MCF 10A (cell line): ENCODE data around the gene SGSH. TPM values are rescaled to one million over a fixed set of nuclear protein-coding genes. Genes with fewer than 3 reads are reported as not detected.

Source experiments
- BruUV-seq: library from RNA; stranded (reverse); fragments of 400-500 nt; replicated peaks from 2 replicates; lab custom pipeline; 2021; lab: Mats Ljungman, UMichigan
- CTCF ChIA-PET: fragments of 300-600 bp; sonication (Branson Sonifier 250); formaldehyde crosslinking; extraction: SDS; loops from one replicate; lab custom pipeline; 2021; ENCODE audit warnings: antibody characterized with exemption, inconsistent platforms; lab: Yijun Ruan, JAX
- POLR2A ChIA-PET: fragments of 300-600, 350-650 bp; sonication (Branson Sonifier 250); formaldehyde crosslinking; extraction: SDS; loops from one replicate; lab custom pipeline; 2020; ENCODE audit warnings: antibody characterized with exemption, inconsistent platforms; lab: Yijun Ruan, JAX
- DNase-seq: peaks from one replicate; pipeline ENCODE4 v3.0.0-alpha.2; 2018; ENCODE audit not compliant: unreplicated experiment
- H3K27ac Mint-ChIP-seq: one replicate; pipeline ENCODE4 v1.8.0; 2022; ENCODE audit warnings: mild to moderate bottlenecking, low read depth, mixed read lengths; ENCODE audit not compliant: unreplicated experiment
- H3K27me3 Mint-ChIP-seq: one replicate; pipeline ENCODE4 v1.8.0; 2022; ENCODE audit warnings: mixed read lengths; ENCODE audit not compliant: insufficient read depth, unreplicated experiment
- H3K36me3 Mint-ChIP-seq: one replicate; pipeline ENCODE4 v1.8.0; 2022; ENCODE audit warnings: mild to moderate bottlenecking, moderate library complexity, mixed read lengths; ENCODE audit not compliant: insufficient read depth, unreplicated experiment
- H3K4me1 Mint-ChIP-seq: one replicate; pipeline ENCODE4 v1.8.0; 2022; ENCODE audit warnings: mixed read lengths; ENCODE audit not compliant: insufficient read depth, unreplicated experiment
- H3K4me3 Mint-ChIP-seq: one replicate; pipeline ENCODE4 v1.8.0; 2022; ENCODE audit warnings: mild to moderate bottlenecking, moderate library complexity, mixed read lengths; ENCODE audit not compliant: unreplicated experiment
- H3K9me3 Mint-ChIP-seq: one replicate; pipeline ENCODE4 v1.8.0; 2022; ENCODE audit warnings: mixed read lengths; ENCODE audit not compliant: unreplicated experiment
- intact Hi-C: fragments of 100-400 bp; cut with micrococcal nuclease; formaldehyde crosslinking; loops from 2 replicates; pipeline ENCODE4 v1.14.1; 2022
- total RNA-seq: library from RNA; stranded (reverse); gene quantifications from 2 replicates; pipeline ENCODE4 v1.2.3, GENCODE V29; 2022
- TF ChIP-seq, protein P1 (sequence below): fragments of 200-600 bp; IDR thresholded peaks from one replicate; pipeline ENCODE4 v1.8.0; 2022; ENCODE audit warnings: antibody characterized with exemption, mild to moderate bottlenecking; ENCODE audit not compliant: unreplicated experiment

SGSH gene
- total RNA-seq, 1 experiment from 2014 or later, result 42.0 TPM

DNA sequence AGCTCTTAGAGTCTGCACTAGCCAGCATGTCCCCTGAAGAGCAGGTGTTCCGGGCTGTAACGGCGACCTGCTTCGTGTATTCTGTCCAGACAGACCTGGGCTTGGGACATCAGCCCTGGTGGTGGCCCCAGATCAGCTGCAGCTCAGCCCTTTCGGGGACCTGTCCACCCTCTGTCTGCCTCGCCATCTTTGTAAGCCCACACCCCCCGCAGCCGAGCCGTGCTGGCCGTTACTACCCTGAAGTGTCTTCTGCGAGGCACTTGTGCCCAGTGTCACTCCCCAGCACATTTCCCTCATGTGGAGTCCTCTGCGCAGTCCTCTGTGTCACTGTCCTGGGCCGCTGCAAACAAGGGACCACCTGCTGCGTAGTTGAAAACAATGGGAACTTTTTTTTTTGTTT, 39.9 kb downstream of the SGSH start:
- POLR2A ChIA-PET, result no interaction called here

DNA sequence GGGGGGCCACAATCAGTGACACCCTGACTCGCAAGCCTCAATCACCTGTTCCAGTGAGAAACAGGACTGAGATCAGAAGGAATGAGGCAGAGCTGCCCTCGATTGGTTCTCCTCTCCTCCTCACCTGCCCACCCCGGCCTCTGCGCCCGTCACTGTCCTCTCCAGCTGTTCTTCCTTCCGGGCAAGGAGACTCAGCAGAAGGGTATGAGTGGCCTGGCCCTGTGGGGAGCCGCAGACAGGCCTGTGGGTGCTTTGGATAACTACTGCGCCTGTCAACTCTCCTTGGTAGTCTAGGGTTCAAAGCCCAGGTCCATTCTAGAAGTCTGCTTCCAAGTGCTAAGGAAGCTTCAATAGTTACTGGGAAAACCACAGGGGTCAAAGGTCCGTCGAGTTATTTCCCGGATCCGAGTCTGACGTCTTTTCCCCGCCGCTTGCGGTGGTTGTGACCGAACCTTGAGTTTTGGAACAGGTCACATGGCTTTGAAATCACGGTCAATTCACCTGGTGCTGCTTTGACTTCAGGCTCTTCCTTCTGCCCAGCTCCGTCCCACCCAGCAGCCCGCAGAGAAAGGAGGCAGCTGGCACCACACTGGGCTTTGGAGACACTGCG, 42.0 kb downstream of the SGSH start:
- H3K4me3 Mint-ChIP-seq, result no peak overlapping the region
- no TSS peak for BruUV-seq
- intact Hi-C loops, result no loop called here
- no peaks in the 10 kb centered on the region for H3K36me3 Mint-ChIP-seq
- DNase-seq, result no peak
- H3K9me3 Mint-ChIP-seq, result no peaks in the 10 kb centered on the region
- POLR2A ChIA-PET, result no interaction called here
- CTCF ChIA-PET, result no interaction called here
- TF ChIP-seq, protein P1, sequence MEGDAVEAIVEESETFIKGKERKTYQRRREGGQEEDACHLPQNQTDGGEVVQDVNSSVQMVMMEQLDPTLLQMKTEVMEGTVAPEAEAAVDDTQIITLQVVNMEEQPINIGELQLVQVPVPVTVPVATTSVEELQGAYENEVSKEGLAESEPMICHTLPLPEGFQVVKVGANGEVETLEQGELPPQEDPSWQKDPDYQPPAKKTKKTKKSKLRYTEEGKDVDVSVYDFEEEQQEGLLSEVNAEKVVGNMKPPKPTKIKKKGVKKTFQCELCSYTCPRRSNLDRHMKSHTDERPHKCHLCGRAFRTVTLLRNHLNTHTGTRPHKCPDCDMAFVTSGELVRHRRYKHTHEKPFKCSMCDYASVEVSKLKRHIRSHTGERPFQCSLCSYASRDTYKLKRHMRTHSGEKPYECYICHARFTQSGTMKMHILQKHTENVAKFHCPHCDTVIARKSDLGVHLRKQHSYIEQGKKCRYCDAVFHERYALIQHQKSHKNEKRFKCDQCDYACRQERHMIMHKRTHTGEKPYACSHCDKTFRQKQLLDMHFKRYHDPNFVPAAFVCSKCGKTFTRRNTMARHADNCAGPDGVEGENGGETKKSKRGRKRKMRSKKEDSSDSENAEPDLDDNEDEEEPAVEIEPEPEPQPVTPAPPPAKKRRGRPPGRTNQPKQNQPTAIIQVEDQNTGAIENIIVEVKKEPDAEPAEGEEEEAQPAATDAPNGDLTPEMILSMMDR, result no peak
- no peak overlapping the region for H3K27ac Mint-ChIP-seq
- H3K27me3 Mint-ChIP-seq, result peaks cover 17% of the 10 kb centered on the region
- peaks cover 4% of the 10 kb centered on the region for H3K4me1 Mint-ChIP-seq

More for the DNA sequence above, 39.9 kb downstream of the SGSH start:
- Mint-ChIP-seq H3K27ac (no peak overlapping the region), H3K36me3 (no peaks in the 10 kb centered on the region), H3K27me3 (peaks cover 17% of the 10 kb centered on the region), H3K9me3 (no peaks in the 10 kb centered on the region), H3K4me1 (peaks cover 4% of the 10 kb centered on the region), H3K4me3 (no peak overlapping the region)
- no peak for DNase-seq
- intact Hi-C loops, result no loop called here
- BruUV-seq, result no TSS peak
- CTCF ChIA-PET, result no interaction called here
- TF ChIP-seq, protein P1, result no peak

DNA sequence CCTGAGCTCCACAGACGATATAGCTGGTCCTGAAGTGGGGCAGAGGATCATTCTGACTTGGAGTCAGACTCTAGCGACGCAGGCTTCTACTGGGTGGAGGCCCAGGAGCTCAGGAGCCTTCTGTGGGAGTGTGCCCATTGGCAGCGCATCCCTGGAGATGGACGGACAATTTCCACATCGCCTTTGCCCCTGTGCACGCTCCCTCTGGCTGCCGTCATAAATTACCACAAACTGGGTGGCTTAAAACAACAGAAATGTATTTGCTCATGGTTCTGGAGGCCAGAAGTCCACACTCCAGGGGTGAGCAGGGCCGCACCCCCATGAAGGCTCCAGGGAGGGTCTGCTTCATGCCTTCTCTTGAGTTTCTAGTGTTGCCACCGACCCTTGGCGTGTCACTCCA, 43.4 kb downstream of the SGSH start:
- ChIA-PET CTCF (interaction anchor here (0.6 to 1.0 kb wide), 3 partner anchors 11 to 1247 kb away, joined by 4 to 5 read pairs (median 4); no protein-coding TSS in a partner anchor), POLR2A (interaction anchor here (0.6 to 0.7 kb wide), 2 partner anchors 73 to 366 kb away, joined by 3 read pairs; no protein-coding TSS in a partner anchor)
- H3K4me3 Mint-ChIP-seq, result no peak overlapping the region
- H3K9me3 Mint-ChIP-seq, result no peaks in the 10 kb centered on the region
- H3K36me3 Mint-ChIP-seq, result no peaks in the 10 kb centered on the region
- BruUV-seq, result no TSS peak
- intact Hi-C loops, result no loop called here
- H3K27ac Mint-ChIP-seq, result no peak overlapping the region
- peaks cover 4% of the 10 kb centered on the region for H3K4me1 Mint-ChIP-seq
- TF ChIP-seq, protein P1, result no peak
- peaks cover 5% of the 10 kb centered on the region for H3K27me3 Mint-ChIP-seq
- DNase-seq, result no peak

DNA sequence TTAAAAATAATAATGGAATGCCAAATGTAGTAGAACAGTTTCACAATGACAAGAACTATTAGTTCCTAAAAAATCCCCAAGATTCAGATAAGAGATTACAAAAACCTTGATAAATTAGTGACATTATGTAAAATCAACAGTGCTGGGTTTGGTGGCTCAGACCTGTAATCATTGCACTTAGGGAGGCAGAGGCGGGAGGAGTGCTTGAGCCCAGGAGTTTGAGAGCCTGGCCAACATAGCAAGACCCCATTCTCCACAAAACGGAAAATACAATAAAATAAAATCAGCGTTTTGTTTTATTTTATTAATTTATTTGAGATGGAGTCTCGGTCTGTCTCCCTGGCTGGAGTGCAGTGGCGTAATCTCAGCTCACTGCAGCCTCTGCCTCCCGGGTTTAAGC, 46.2 kb downstream of the SGSH start:
- Mint-ChIP-seq H3K36me3 (no peaks in the 10 kb centered on the region), H3K4me1 (peaks cover 4% of the 10 kb centered on the region), H3K9me3 (no peaks in the 10 kb centered on the region), H3K27me3 (peaks cover 28% of the 10 kb centered on the region), H3K27ac (no peak overlapping the region), H3K4me3 (no peak overlapping the region)
- ChIA-PET CTCF (no interaction called here), POLR2A (no interaction called here)
- TF ChIP-seq, protein P1, result no peak
- intact Hi-C loops, result no loop called here
- DNase-seq, result no peak
- no TSS peak for BruUV-seq
